Neural progenitor cell (in vitro differentiated cells): Measurements from ENCODE around the gene AUNIP. TPM values are rescaled to one million over a fixed set of nuclear protein-coding genes. Genes with fewer than 3 reads are reported as not detected.

ENCODE experiments used
- DNase-seq: peaks from one replicate; pipeline ENCODE4 v3.0.0-alpha.2; 2016; ENCODE audit warnings: low spot score
- H2AFZ ChIP-seq: fragments of 200-600 bp; sonication (generic); replicated peaks from 2 replicates; pipeline ENCODE4 v1.6.1; 2016; ENCODE audit warnings: antibody characterized with exemption
- H3F3A ChIP-seq: fragments of 200-600 bp; sonication (generic); 2 replicates; pipeline ENCODE4 v1.6.1; 2016; ENCODE audit warnings: antibody characterized with exemption, low read depth
- H3K27ac ChIP-seq: fragments of 200-600 bp; sonication (generic); 2 replicates; pipeline ENCODE4 v1.5.1; 2016; ENCODE audit warnings: mild to moderate bottlenecking
- H3K27me3 ChIP-seq: fragments of 200-600 bp; sonication (generic); 2 replicates; pipeline ENCODE4 v1.6.1; 2016; ENCODE audit warnings: mild to moderate bottlenecking, moderate library complexity
- H3K36me3 ChIP-seq: fragments of 200-600 bp; sonication (generic); 2 replicates; pipeline ENCODE4 v1.5.1; 2016
- H3K4me1 ChIP-seq: fragments of 200-600 bp; sonication (generic); 2 replicates; pipeline ENCODE4 v1.6.1; 2016; ENCODE audit warnings: mixed run types
- H3K4me2 ChIP-seq: fragments of 200-600 bp; sonication (generic); 2 replicates; pipeline ENCODE4 v1.6.1; 2016
- H3K4me3 ChIP-seq: fragments of 200-600 bp; sonication (generic); 2 replicates; pipeline ENCODE4 v1.5.1; 2016
- H3K79me2 ChIP-seq: fragments of 200-600 bp; sonication (generic); 2 replicates; pipeline ENCODE4 v1.6.1; 2016; ENCODE audit warnings: low read depth
- H3K9ac ChIP-seq: fragments of 200-600 bp; sonication (generic); 2 replicates; pipeline ENCODE4 v1.6.1; 2016
- H3K9me3 ChIP-seq: fragments of 200-600 bp; sonication (generic); 2 replicates; pipeline ENCODE4 v1.5.1; 2016; ENCODE audit warnings: low read depth
- H4K20me1 ChIP-seq: fragments of 200-600 bp; sonication (generic); 2 replicates; pipeline ENCODE4 v1.6.1; 2016; ENCODE audit warnings: low read depth
- H3K27ac Mint-ChIP-seq: 3 replicates; pipeline ENCODE4 v1.8.0; 2021; ENCODE audit warnings: mixed read lengths
- H3K27me3 Mint-ChIP-seq: 2 replicates; pipeline ENCODE4 v1.8.0; 2022; ENCODE audit warnings: low read depth, mild to moderate bottlenecking, inconsistent platforms, moderate library complexity, mixed read lengths; ENCODE audit not compliant: insufficient read depth
- H3K36me3 Mint-ChIP-seq: 3 replicates; pipeline ENCODE4 v1.8.0; 2021; ENCODE audit warnings: mixed read lengths
- H3K4me1 Mint-ChIP-seq: 3 replicates; pipeline ENCODE4 v1.8.0; 2021; ENCODE audit warnings: mixed read lengths
- H3K4me3 Mint-ChIP-seq: 3 replicates; pipeline ENCODE4 v1.8.0; 2021; ENCODE audit warnings: mild to moderate bottlenecking, moderate library complexity, mixed read lengths
- H3K9me3 Mint-ChIP-seq: 3 replicates; pipeline ENCODE4 v1.8.0; 2020; ENCODE audit warnings: mixed read lengths
- EZH2 ChIP-seq: fragments of 200-600 bp; sonication (generic); IDR thresholded peaks from 2 replicates; pipeline ENCODE4 v1.6.1; 2017; ENCODE audit warnings: antibody characterized with exemption, mild to moderate bottlenecking, moderate library complexity
- EZH2phosphoT487 ChIP-seq: fragments of 200-600 bp; sonication (generic); IDR thresholded peaks from 2 replicates; pipeline ENCODE4 v1.6.1; 2017; ENCODE audit warnings: antibody characterized with exemption
- total RNA-seq: library from RNA; depleted of rRNA; stranded (reverse); fragments of >200 nt; gene quantifications from 2 replicates; pipeline ENCODE4 v1.2.3, GENCODE V29; 2015; ENCODE audit warnings: low replicate concordance
- TF ChIP-seq, protein P1 (sequence below): fragments of 200-600 bp; sonication (generic); IDR thresholded peaks from 2 replicates; pipeline ENCODE4 v1.5.1; 2017; ENCODE audit warnings: antibody characterized with exemption, mild to moderate bottlenecking

AUNIP gene
- total RNA-seq, 1 donor from 2014 or later: 15.2 TPM

GRCh38 chr1:25808481-25809244, 50.6 kb downstream of the AUNIP start:
- peaks cover 10% of the 10 kb centered on the region for H3K27me3 Mint-ChIP-seq
- H3K9me3 ChIP-seq: no peaks in the 10 kb centered on the region

DNA sequence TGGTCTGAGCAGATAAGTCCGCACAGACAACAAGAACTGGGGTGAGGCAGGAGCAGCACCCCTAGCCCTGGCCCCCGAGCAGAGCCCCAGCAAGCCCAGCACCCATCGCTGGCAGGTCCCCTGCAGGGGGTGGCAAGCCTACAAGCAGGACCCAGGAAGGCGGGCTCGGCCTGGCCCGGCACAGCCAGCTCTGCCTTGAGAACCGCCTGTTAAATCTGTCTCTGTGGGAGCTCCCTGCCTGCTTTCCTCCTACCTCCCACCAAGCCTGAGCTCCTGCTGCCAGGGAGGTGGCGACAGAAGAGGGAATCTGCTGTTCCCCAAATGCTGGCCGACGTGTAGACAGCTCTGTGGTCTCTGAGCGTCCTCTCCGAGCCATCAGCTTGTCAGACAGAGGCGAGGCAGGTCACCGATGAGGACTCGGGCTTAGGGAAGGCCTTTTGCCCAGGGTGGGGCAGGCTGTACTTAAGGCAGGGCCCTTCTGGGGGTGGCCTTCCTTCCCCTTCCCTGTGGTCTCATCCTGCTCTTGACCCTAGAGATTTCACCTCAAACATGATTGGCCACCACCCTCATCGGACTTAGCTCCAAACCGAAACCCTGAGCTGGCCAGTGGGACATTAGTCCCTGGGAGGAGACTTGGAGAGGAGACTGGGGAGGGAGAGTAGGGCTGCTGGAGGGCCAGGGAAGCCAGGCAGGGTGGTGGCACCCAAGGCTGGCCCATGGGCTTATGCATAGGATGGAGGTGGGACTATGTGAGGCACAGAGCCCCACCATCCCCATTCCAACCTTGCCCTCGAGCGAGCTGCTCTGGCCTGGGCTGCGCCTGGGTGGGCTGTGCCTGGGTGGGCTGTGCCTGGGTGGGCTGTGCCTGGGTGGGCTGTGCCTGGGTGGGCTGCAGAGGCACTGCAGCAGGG, 51.5 kb downstream of the AUNIP start:
- peaks cover 29% of the 10 kb centered on the region for H3K4me1 Mint-ChIP-seq
- peaks cover 7% of the 10 kb centered on the region for H3K27me3 Mint-ChIP-seq
- H3K9ac ChIP-seq: no peak overlapping the region
- peaks cover 31% of the 10 kb centered on the region for H4K20me1 ChIP-seq
- peaks cover 12% of the 10 kb centered on the region for H3K36me3 Mint-ChIP-seq
- H3K79me2 ChIP-seq: peaks cover 14% of the 10 kb centered on the region
- no peaks in the 10 kb centered on the region for H3K9me3 Mint-ChIP-seq
- no peaks in the 10 kb centered on the region for H3K36me3 ChIP-seq
- H3K27me3 ChIP-seq: no peaks in the 10 kb centered on the region
- no peaks in the 10 kb centered on the region for H3K9me3 ChIP-seq
- no peak overlapping the region for H3K27ac ChIP-seq
- no peak for TF ChIP-seq EZH2phosphoT487
- TF ChIP-seq, protein P1, sequence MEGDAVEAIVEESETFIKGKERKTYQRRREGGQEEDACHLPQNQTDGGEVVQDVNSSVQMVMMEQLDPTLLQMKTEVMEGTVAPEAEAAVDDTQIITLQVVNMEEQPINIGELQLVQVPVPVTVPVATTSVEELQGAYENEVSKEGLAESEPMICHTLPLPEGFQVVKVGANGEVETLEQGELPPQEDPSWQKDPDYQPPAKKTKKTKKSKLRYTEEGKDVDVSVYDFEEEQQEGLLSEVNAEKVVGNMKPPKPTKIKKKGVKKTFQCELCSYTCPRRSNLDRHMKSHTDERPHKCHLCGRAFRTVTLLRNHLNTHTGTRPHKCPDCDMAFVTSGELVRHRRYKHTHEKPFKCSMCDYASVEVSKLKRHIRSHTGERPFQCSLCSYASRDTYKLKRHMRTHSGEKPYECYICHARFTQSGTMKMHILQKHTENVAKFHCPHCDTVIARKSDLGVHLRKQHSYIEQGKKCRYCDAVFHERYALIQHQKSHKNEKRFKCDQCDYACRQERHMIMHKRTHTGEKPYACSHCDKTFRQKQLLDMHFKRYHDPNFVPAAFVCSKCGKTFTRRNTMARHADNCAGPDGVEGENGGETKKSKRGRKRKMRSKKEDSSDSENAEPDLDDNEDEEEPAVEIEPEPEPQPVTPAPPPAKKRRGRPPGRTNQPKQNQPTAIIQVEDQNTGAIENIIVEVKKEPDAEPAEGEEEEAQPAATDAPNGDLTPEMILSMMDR: no peak
- TF ChIP-seq EZH2: no peak
- H3K4me3 ChIP-seq: no peak overlapping the region
- no peak overlapping the region for H3K4me3 Mint-ChIP-seq
- H3K27ac Mint-ChIP-seq: no peak overlapping the region
- H3F3A ChIP-seq: peaks cover 17% of the 10 kb centered on the region
- peaks cover 20% of the 10 kb centered on the region for H3K4me1 ChIP-seq
- DNase-seq: no peak
- no peak overlapping the region for H2AFZ ChIP-seq
- no peak overlapping the region for H3K4me2 ChIP-seq

More at GRCh38 chr1:25808481-25809244, 50.6 kb downstream of the AUNIP start:
- Histone ChIP-seq H3K27me3 (no peaks in the 10 kb centered on the region), H3K4me1 (peaks cover 13% of the 10 kb centered on the region), H3K79me2 (peaks cover 6% of the 10 kb centered on the region), H3K4me2 (no peak overlapping the region), H3K27ac (no peak overlapping the region), H3K36me3 (no peaks in the 10 kb centered on the region), H3K9ac (no peak overlapping the region), H3K4me3 (no peak overlapping the region), H2AFZ (no peak overlapping the region), H3F3A (peaks cover 9% of the 10 kb centered on the region), H4K20me1 (peaks cover 22% of the 10 kb centered on the region)
- no peak for TF ChIP-seq EZH2phosphoT487
- H3K4me3 Mint-ChIP-seq: no peak overlapping the region
- H3K9me3 Mint-ChIP-seq: no peaks in the 10 kb centered on the region
- DNase-seq: no peak
- H3K27ac Mint-ChIP-seq: no peak overlapping the region
- H3K4me1 Mint-ChIP-seq: peaks cover 24% of the 10 kb centered on the region
- peaks cover 14% of the 10 kb centered on the region for H3K36me3 Mint-ChIP-seq

DNA sequence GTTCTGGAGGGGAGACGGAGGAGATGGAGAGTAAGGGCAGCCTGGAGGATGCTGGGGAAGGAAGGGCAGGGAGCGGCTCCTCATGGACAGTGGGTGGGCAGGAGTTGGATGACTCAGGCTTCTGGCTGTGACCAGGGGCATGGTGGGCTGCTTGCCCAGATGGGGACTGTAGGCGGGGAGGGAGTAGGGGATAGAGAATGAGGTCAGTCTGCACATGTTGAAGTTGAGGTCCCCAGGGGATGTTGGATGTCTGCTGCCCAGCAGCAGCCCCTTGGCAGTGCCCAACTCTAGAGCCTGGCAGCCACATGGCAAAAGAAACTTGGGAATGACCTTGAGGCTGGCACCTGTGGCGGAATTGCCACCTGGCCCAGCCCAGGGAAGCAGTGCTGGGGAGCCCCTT, 52.8 kb downstream of the AUNIP start:
- no peaks in the 10 kb centered on the region for H3K36me3 ChIP-seq
- no peak overlapping the region for H3K4me3 Mint-ChIP-seq
- H3K9ac ChIP-seq: no peak overlapping the region
- H4K20me1 ChIP-seq: peaks cover 34% of the 10 kb centered on the region
- H3K4me3 ChIP-seq: no peak overlapping the region
- peaks cover 22% of the 10 kb centered on the region for H3F3A ChIP-seq
- no peak overlapping the region for H3K27ac ChIP-seq
- H3K27me3 ChIP-seq: no peaks in the 10 kb centered on the region
- H3K4me1 ChIP-seq: peaks cover 20% of the 10 kb centered on the region
- TF ChIP-seq EZH2phosphoT487 (no peak), EZH2 (no peak)
- TF ChIP-seq, protein P1: no peak
- no peaks in the 10 kb centered on the region for H3K9me3 Mint-ChIP-seq
- H3K27ac Mint-ChIP-seq: no peak overlapping the region
- peaks cover 9% of the 10 kb centered on the region for H3K36me3 Mint-ChIP-seq
- DNase-seq: no peak
- no peaks in the 10 kb centered on the region for H3K9me3 ChIP-seq
- peaks cover 7% of the 10 kb centered on the region for H3K27me3 Mint-ChIP-seq
- peaks cover 37% of the 10 kb centered on the region for H3K4me1 Mint-ChIP-seq
- H3K4me2 ChIP-seq: no peak overlapping the region
- no peak overlapping the region for H2AFZ ChIP-seq
- H3K79me2 ChIP-seq: peaks cover 21% of the 10 kb centered on the region
